H1 (cell line): Measurements from ENCODE around the gene PPM1L. TPM values are rescaled to one million over a fixed set of nuclear protein-coding genes. Genes with fewer than 3 reads are reported as not detected.

Experiments
- CHD2 ChIP-seq: IDR thresholded peaks from 2 replicates; pipeline ENCODE4 v1.6.1; 2012; ENCODE audit warnings: low read length, improper control_type of control experiment
- PHF8 ChIP-seq: fragments of 200-600 bp; sonication (generic); conservative IDR thresholded peaks from 2 replicates; pipeline ENCODE4 v1.7.1; 2012; ENCODE audit warnings: low read depth, mild to moderate bottlenecking, inconsistent platforms, low read length, moderate library complexity
- polyA plus RNA-seq, 7 experiments: library from polyadenylated mRNA; depleted of rRNA in 3 of 7; stranded (reverse) in 5 of 7; unstranded in 2 of 7; fragments of >200 nt in 5 of 7; fragments of 200-250 nt in 2 of 7; gene quantifications; 1 replicate in 5 of 7; 2 replicates in 1 of 7; 4 replicates in 1 of 7; pipeline versions ENCODE4 v1.2.1 to v1.2.3, GENCODE V29; 2011 to 2013; ENCODE audit warnings: missing spikeins in 2 of 7, mixed read lengths in 2 of 7
- total RNA-seq: library from RNA; stranded (reverse); fragmentation: NEBNext Ultra II Directional; extraction: Animal tissue kit (Norgen Biotek cat#: 25700); gene quantifications from 2 replicates; pipeline ENCODE4 v1.2.1, GENCODE V29; 2021

Gene PPM1L
- total and polyA plus RNA-seq, 2 of the 8 experiments (the other 6 are each of a cell fraction or from before 2014, with no cell fraction given) = 2.8 to 18.1 TPM

- TF ChIP-seq PHF8 (no peak), CHD2 (no peak)
- TF ChIP-seq, all 59 proteins: peak for 0
These were observed 287.5 kb downstream of the PPM1L start (continued) for GRCh38 chr3:161043336-161044035.
